Type B pancreatic cell (in vitro differentiated cells): ENCODE measurements around the gene INS. TPM values are rescaled to one million over a fixed set of nuclear protein-coding genes. Genes with fewer than 3 reads are reported as not detected.
"Not testable (repeated sequence)": the region's sequence is repeated elsewhere in the genome, so short reads cannot be mapped to it uniquely, and the experiment has no call there.

Experiments used
- DNase-seq: peaks from one replicate; pipeline ENCODE4 v3.0.0; 2021; ENCODE audit warnings: mixed read lengths; ENCODE audit not compliant: unreplicated experiment; ENCODE audit errors: extremely low spot score
- H3K27ac Mint-ChIP-seq: 2 replicates; pipeline ENCODE4 v1.8.0; 2021; ENCODE audit warnings: mild to moderate bottlenecking, mixed read lengths
- H3K27me3 Mint-ChIP-seq: 2 replicates; pipeline ENCODE4 v1.8.0; 2021; ENCODE audit warnings: mixed read lengths
- H3K36me3 Mint-ChIP-seq: 2 replicates; pipeline ENCODE4 v1.8.0; 2021; ENCODE audit warnings: mixed read lengths
- H3K4me1 Mint-ChIP-seq: one replicate; pipeline ENCODE4 v1.8.0; 2021; ENCODE audit warnings: mixed read lengths; ENCODE audit not compliant: unreplicated experiment
- H3K4me3 Mint-ChIP-seq: 2 replicates; pipeline ENCODE4 v1.8.0; 2021; ENCODE audit warnings: mild to moderate bottlenecking, mixed read lengths
- H3K9me3 Mint-ChIP-seq: 2 replicates; pipeline ENCODE4 v1.8.0; 2021; ENCODE audit warnings: mixed read lengths
- CTCF ChIP-seq: fragments of 200-600 bp; sonication (generic); conservative IDR thresholded peaks from 2 replicates; pipeline ENCODE4 v1.5.0; 2021; ENCODE audit warnings: antibody characterized with exemption, mild to moderate bottlenecking
- total RNA-seq: library from RNA; stranded (reverse); gene quantifications from 2 replicates; pipeline ENCODE4 v1.2.1, GENCODE V29; 2021; ENCODE audit warnings: low replicate concordance

Gene INS
- total RNA-seq, 1 donor from 2014 or later = 1,584 TPM

GRCh38 chr11:2195756-2196088 is 34.7 kb upstream of the INS start:
- Mint-ChIP-seq H3K4me3 (no peak overlapping the region), H3K9me3 (no peaks in the 10 kb centered on the region), H3K27ac (no peak overlapping the region), H3K36me3 (no peaks in the 10 kb centered on the region), H3K4me1 (peaks cover 11% of the 10 kb centered on the region), H3K27me3 (peaks cover 15% of the 10 kb centered on the region)
- TF ChIP-seq CTCF = no peak
- no peak for DNase-seq

GRCh38 chr11:2194877-2195755 is 34.1 kb upstream of the INS start:
- H3K27me3 Mint-ChIP-seq = peaks cover 18% of the 10 kb centered on the region
- no peak overlapping the region for H3K4me3 Mint-ChIP-seq
- no peak overlapping the region for H3K27ac Mint-ChIP-seq
- H3K9me3 Mint-ChIP-seq = no peaks in the 10 kb centered on the region
- peak; percentile 98 for TF ChIP-seq CTCF
- peaks cover 16% of the 10 kb centered on the region for H3K4me1 Mint-ChIP-seq
- DNase-seq = no peak
- H3K36me3 Mint-ChIP-seq = no peaks in the 10 kb centered on the region

- not testable (repeated sequence) for H3K36me3 Mint-ChIP-seq, DNase-seq, H3K9me3 Mint-ChIP-seq, H3K27ac Mint-ChIP-seq, H3K4me3 Mint-ChIP-seq
- Mint-ChIP-seq H3K4me1 (peaks cover 21% of the 10 kb centered on the region), H3K27me3 (peaks cover 18% of the 10 kb centered on the region)
Observed at GRCh38 chr11:2193888-2194595, 33.0 kb upstream of the INS start.

GRCh38 chr11:2193099-2193887 is 32.3 kb upstream of the INS start:
- Mint-ChIP-seq H3K4me3 (no peak overlapping the region), H3K4me1 (peaks cover 21% of the 10 kb centered on the region), H3K27ac (no peak overlapping the region), H3K9me3 (no peaks in the 10 kb centered on the region), H3K27me3 (peaks cover 18% of the 10 kb centered on the region), H3K36me3 (no peaks in the 10 kb centered on the region)
- no peak for DNase-seq
- TF ChIP-seq CTCF = no peak

- Mint-ChIP-seq H3K4me1 (peaks cover 21% of the 10 kb centered on the region), H3K4me3 (no peak overlapping the region), H3K27ac (no peak overlapping the region), H3K36me3 (no peaks in the 10 kb centered on the region), H3K27me3 (peaks cover 18% of the 10 kb centered on the region), H3K9me3 (no peaks in the 10 kb centered on the region)
- no peak for TF ChIP-seq CTCF
- no peak for DNase-seq
Observed at GRCh38 chr11:2192435-2192834, 31.4 kb upstream of the INS start.
